HG03432 (cell line): ENCODE data around the gene NUDT6.
"Not testable (repeated sequence)": the region's sequence is repeated elsewhere in the genome, so short reads cannot be mapped to it uniquely, and the experiment has no call there.

Source experiments
- ATAC-seq: cut with Tn5 transposase; IDR thresholded peaks from one replicate; pipeline ENCODE4 v1.9.1; 2021; ENCODE audit warnings: mild to moderate bottlenecking, moderate library complexity; ENCODE audit not compliant: unreplicated experiment

Gene NUDT6

GRCh38 chr4:122921971-122922876, at the start of gene NUDT6:
Gene NUDT6, minus strand, starts transcription at chr4:122922597. Its CDS starts 25 bp downstream, at chr4:122922572.
- ATAC-seq, result peak; percentile 78

- no peak for ATAC-seq
These were observed 45.9 kb upstream of the NUDT6 start for GRCh38 chr4:122968227-122968812.

GRCh38 chr4:122967231-122967630, 44.8 kb upstream of the NUDT6 start:
- no peak for ATAC-seq

GRCh38 chr4:122966201-122966600, 43.8 kb upstream of the NUDT6 start:
- ATAC-seq, result no peak

DNA sequence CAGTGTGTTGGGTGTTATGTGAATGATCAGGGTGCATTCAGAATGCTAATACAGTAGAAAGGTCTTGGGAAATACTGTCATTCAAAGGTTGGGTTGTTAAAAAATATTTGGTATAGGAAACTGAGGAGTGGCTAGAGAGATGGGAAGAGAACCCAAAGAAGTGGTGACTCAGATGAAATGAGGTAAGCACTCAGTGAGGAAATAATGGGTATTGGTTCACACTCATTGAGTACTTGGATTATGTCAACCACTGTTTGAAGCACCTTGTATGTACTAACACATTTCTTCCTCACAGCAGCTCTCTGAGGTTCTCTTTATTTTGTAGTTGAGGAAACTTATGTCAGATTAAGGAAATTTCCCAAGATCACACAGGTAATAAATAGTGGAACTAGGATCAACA, 40.8 kb upstream of the NUDT6 start:
- no peak for ATAC-seq

GRCh38 chr4:122960611-122961000, 38.2 kb upstream of the NUDT6 start:
- no peak for ATAC-seq

GRCh38 chr4:122959981-122960610, 37.7 kb upstream of the NUDT6 start:
- ATAC-seq, result no peak

GRCh38 chr4:122959441-122959840, 37.0 kb upstream of the NUDT6 start:
- ATAC-seq, result no peak

DNA sequence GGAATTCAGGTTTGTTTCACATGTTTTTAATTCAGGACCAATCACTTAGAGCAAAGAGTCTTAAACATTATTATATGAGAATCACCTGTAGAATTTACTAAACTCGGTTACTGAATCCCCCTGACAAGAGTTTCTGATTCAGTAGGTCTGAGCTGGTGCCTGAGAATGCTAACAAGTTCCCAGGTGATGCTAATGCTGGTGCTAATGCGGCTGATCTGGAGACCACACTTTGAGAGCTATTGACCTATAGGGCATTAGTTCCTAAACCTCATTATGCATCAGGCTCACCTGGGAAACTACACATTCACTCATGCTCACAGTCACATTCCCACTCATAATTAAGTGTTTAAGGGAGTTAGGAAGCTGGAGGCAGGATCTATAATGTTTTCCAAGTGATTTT, 36.1 kb upstream of the NUDT6 start:
- no peak for ATAC-seq

GRCh38 chr4:122953924-122954323, 31.5 kb upstream of the NUDT6 start:
- ATAC-seq, result no peak

- no peak for ATAC-seq
These were observed 29.6 kb upstream of the NUDT6 start for GRCh38 chr4:122952028-122952427.

DNA sequence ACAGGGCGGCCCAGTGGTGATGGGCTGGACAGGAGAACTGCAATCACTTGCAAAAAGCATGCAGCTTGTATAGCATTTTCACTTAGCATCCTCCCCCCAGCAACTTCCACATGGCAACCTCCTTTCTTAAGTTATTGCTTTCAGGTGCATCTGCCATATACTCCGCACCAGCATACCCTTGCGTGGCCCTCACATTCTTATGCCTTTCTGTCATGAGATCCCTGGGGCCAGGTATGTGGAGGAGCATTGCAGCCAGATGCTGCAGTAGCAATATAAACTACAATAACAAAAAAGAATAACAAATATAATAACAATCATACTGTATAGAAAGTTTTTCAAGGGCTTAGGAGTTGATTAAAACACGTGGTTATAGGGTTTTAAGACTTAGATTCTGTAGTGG, 26.3 kb upstream of the NUDT6 start:
- ATAC-seq, result no peak

GRCh38 chr4:122946142-122946541, 23.7 kb upstream of the NUDT6 start:
- no peak for ATAC-seq

- not testable (repeated sequence) for ATAC-seq
These were observed 22.7 kb upstream of the NUDT6 start for GRCh38 chr4:122945136-122945535.

GRCh38 chr4:122932763-122933162, 10.4 kb upstream of the NUDT6 start:
- no peak for ATAC-seq

DNA sequence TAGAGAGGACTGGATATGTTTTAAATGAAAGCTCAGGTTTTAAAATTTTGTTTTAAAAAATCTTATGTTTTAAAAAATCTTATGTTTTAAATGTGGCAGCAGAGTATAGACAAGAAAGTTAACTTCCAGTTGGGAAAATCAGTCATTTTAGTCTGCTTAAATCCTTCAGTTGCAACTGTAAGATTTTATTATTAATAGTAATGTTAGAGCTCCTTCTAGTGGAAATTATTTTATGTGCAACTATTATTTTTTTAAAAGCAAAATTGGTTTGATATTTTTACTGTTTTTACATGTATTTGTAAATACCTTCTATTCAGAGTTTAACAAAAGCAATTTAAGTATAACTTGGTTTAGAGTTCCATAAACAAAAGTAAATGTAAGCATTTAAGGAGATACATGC, 8.5 kb upstream of the NUDT6 start:
- ATAC-seq, result no peak

GRCh38 chr4:122928930-122929329, 6.5 kb upstream of the NUDT6 start:
- ATAC-seq, result no peak

GRCh38 chr4:122922877-122923511, 597 bp upstream of the NUDT6 start:
- peak; percentile 96 for ATAC-seq

DNA sequence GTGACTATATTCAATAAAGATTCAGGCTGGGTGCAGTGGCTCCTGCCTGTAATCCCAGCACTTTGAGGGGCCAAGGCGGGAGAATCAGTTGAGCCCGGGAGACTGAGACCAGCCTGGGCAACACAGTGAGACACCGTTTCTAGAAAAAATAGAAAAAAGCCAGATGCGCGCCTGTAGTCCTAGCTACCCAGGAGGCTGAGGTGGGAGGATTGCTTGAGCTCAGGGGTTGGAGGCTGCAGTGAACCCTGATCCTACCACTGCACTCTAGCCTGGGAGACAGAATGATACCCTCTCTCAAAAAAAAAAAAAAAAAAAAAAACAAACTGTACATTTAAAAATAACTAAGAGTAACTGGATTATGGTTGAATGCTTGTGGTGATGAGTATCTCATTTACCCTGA, 1.1 kb downstream of the NUDT6 start:
- ATAC-seq, result no peak

- no peak for ATAC-seq
These were observed 1.9 kb downstream of the NUDT6 start for GRCh38 chr4:122920473-122920872.

- no peak for ATAC-seq
These were observed 4.7 kb downstream of the NUDT6 start for GRCh38 chr4:122917731-122918130.
